PC-9 (cell line): ENCODE measurements around the gene ELF2. TPM values are rescaled to one million over a fixed set of nuclear protein-coding genes. Genes with fewer than 3 reads are reported as not detected.

Source experiments
- BruUV-seq: library from RNA; stranded (reverse); fragments of 400-500 nt; replicated peaks from 2 replicates; lab custom pipeline; 2021; lab: Mats Ljungman, UMichigan
- CTCF ChIA-PET: fragments of 300-600 bp; sonication (Branson Sonifier 250); formaldehyde crosslinking; loops from one replicate; lab custom pipeline; 2022; ENCODE audit warnings: antibody characterized with exemption; lab: Charles Lee
- POLR2A ChIA-PET: fragments of 300-600 bp; sonication (Branson Sonifier 250); formaldehyde crosslinking; loops from one replicate; lab custom pipeline; 2022; ENCODE audit warnings: antibody characterized with exemption; ENCODE audit not compliant: unreplicated experiment; lab: Charles Lee
- DNase-seq, 2 experiments: peaks; one replicate each; pipeline versions ENCODE4 v3.0.0 to v3.0.0-alpha.2; 2015 to 2022; ENCODE audit warnings: mixed read lengths in 1 of 2
- H2AFZ ChIP-seq: fragments of 200-600 bp; sonication (generic); 2 replicates; pipeline ENCODE4 v1.8.1; 2017; ENCODE audit warnings: antibody characterized with exemption
- H3F3A ChIP-seq: fragments of 200-600 bp; sonication (generic); 2 replicates; pipeline ENCODE4 v1.8.1; 2017; ENCODE audit warnings: antibody characterized with exemption, mild to moderate bottlenecking, low read depth; ENCODE audit not compliant: insufficient read depth
- H3K27ac ChIP-seq: fragments of 200-600 bp; sonication (generic); 2 replicates; pipeline ENCODE4 v1.6.1; 2016; ENCODE audit warnings: mixed run types
- H3K27me3 ChIP-seq: fragments of 200-600 bp; sonication (generic); 2 replicates; pipeline ENCODE4 v1.6.1; 2016; ENCODE audit warnings: low read depth, mixed run types; ENCODE audit not compliant: insufficient read depth
- H3K36me3 ChIP-seq: fragments of 200-600 bp; sonication (generic); 2 replicates; pipeline ENCODE4 v1.6.1; 2016; ENCODE audit warnings: low read depth, mixed run types
- H3K4me1 ChIP-seq: fragments of 200-600 bp; sonication (generic); replicated peaks from 2 replicates; pipeline ENCODE4 v1.6.1; 2016; ENCODE audit warnings: mixed run types; ENCODE audit not compliant: insufficient read depth
- H3K4me2 ChIP-seq: fragments of 200-600 bp; sonication (generic); 2 replicates; pipeline ENCODE4 v1.6.1; 2017; ENCODE audit warnings: mixed run types
- H3K4me3 ChIP-seq: fragments of 200-600 bp; sonication (generic); 2 replicates; pipeline ENCODE4 v1.6.1; 2016; ENCODE audit warnings: mixed run types
- H3K79me2 ChIP-seq: fragments of 200-600 bp; sonication (generic); 2 replicates; pipeline ENCODE4 v1.6.1; 2017; ENCODE audit warnings: low read depth, mixed run types
- H3K9me2 ChIP-seq: fragments of 200-600 bp; sonication (generic); 2 replicates; pipeline ENCODE4 v1.8.1; 2017; ENCODE audit warnings: mild to moderate bottlenecking; ENCODE audit not compliant: insufficient read depth
- H3K9me3 ChIP-seq: fragments of 200-600 bp; sonication (generic); 2 replicates; pipeline ENCODE4 v1.8.1; 2016; ENCODE audit warnings: low read depth; ENCODE audit not compliant: insufficient read depth
- H4K20me1 ChIP-seq: fragments of 200-600 bp; sonication (generic); 2 replicates; pipeline ENCODE4 v1.8.1; 2017; ENCODE audit not compliant: insufficient read depth
- CTCF ChIP-seq: fragments of 200-600 bp; sonication (generic); conservative IDR thresholded peaks from 2 replicates; pipeline ENCODE4 v1.6.1; 2017; ENCODE audit warnings: mixed run types, antibody characterized with exemption, mild to moderate bottlenecking, moderate library complexity
- EZH2 ChIP-seq: fragments of 200-600 bp; sonication (generic); IDR thresholded peaks from 2 replicates; pipeline ENCODE4 v1.8.0; 2017; ENCODE audit warnings: antibody characterized with exemption, low read depth
- intact Hi-C: fragments of 100-400 bp; cut with micrococcal nuclease; formaldehyde crosslinking; loops from one replicate; pipeline ENCODE4 v1.10.0; 2022; ENCODE audit not compliant: unreplicated experiment
- total RNA-seq: library from RNA; stranded (reverse); gene quantifications from 2 replicates; pipeline ENCODE4 v1.2.3, GENCODE V29; 2021

ELF2 gene
- total RNA-seq, 1 experiment from 2014 or later, result 30.7 TPM

- peak overlapping the region; percentile 95 for H3K4me2 ChIP-seq
- H3K79me2 ChIP-seq, result peaks cover 42% of the 10 kb centered on the region
- ChIA-PET POLR2A (no interaction called here), CTCF (no interaction called here)
- peak overlapping the region; percentile 95 for H3K4me3 ChIP-seq
- no TSS peak for BruUV-seq
- H3K27me3 ChIP-seq, result no peaks in the 10 kb centered on the region
- H3K27ac ChIP-seq, result peak overlapping the region; percentile 85
- H3K9me3 ChIP-seq, result no peaks in the 10 kb centered on the region
- intact Hi-C loops, result loop anchor here (1.0 to 10.0 kb wide), 4 partner anchors 54 to 368 kb away; partner anchors contain the start of gene RAB33B
- H3K9me2 ChIP-seq, result no peaks in the 10 kb centered on the region
- H3K4me1 ChIP-seq, result peaks cover 27% of the 10 kb centered on the region
- peaks cover 20% of the 10 kb centered on the region for H3F3A ChIP-seq
- peak overlapping the region; percentile 94 for H2AFZ ChIP-seq
- peaks cover 24% of the 10 kb centered on the region for H4K20me1 ChIP-seq
- no peak for DNase-seq
- TF ChIP-seq CTCF (no peak), EZH2 (no peak)
- H3K36me3 ChIP-seq, result no peaks in the 10 kb centered on the region
Observed at GRCh38 chr4:139084804-139085093, 92.3 kb downstream of the ELF2 start.

- Histone ChIP-seq H3K9me3 (no peaks in the 10 kb centered on the region), H3K36me3 (no peaks in the 10 kb centered on the region), H3K9me2 (no peaks in the 10 kb centered on the region), H4K20me1 (peaks cover 28% of the 10 kb centered on the region), H3K4me3 (peak overlapping the region; percentile 95), H3K4me1 (peaks cover 27% of the 10 kb centered on the region), H3K4me2 (peak overlapping the region; percentile 95), H3F3A (peaks cover 20% of the 10 kb centered on the region), H3K27me3 (no peaks in the 10 kb centered on the region), H3K27ac (peak overlapping the region; percentile 85), H3K79me2 (peaks cover 47% of the 10 kb centered on the region), H2AFZ (peak overlapping the region; percentile 94)
- DNase-seq, result peak; percentile 65 to 81
- BruUV-seq, result no TSS peak
- ChIA-PET POLR2A (no interaction called here), CTCF (no interaction called here)
- intact Hi-C loops, result loop anchor here (1.0 to 10.0 kb wide), 5 partner anchors 53 to 368 kb away; partner anchors contain the start of genes NAA15 and RAB33B
- no peak for TF ChIP-seq CTCF
- TF ChIP-seq EZH2, result no peak
Observed at GRCh38 chr4:139083956-139084803, 92.8 kb downstream of the ELF2 start.

GRCh38 chr4:139083607-139083955, 93.4 kb downstream of the ELF2 start:
- ChIA-PET POLR2A (no interaction called here), CTCF (no interaction called here)
- Histone ChIP-seq H3K79me2 (peaks cover 53% of the 10 kb centered on the region), H4K20me1 (peaks cover 33% of the 10 kb centered on the region), H3K4me2 (peak overlapping the region; percentile 95), H3K9me3 (no peaks in the 10 kb centered on the region), H3K9me2 (no peaks in the 10 kb centered on the region), H3F3A (peaks cover 20% of the 10 kb centered on the region), H3K4me3 (peak overlapping the region; percentile 95), H3K27ac (peak overlapping the region; percentile 85), H3K27me3 (no peaks in the 10 kb centered on the region), H2AFZ (peak overlapping the region; percentile 94), H3K4me1 (peaks cover 27% of the 10 kb centered on the region), H3K36me3 (no peaks in the 10 kb centered on the region)
- TF ChIP-seq CTCF (no peak), EZH2 (no peak)
- peak; percentile 45 to 56 for DNase-seq
- intact Hi-C loops, result loop anchor here (2.0 to 10.0 kb wide), 3 partner anchors 217 to 369 kb away; partner anchors contain the start of genes NAA15 and RAB33B
- TSS peak; percentile 50 for BruUV-seq
